NCI-H2171 treated with DMSO at 0.1 percent for 48 hours (cell line): ENCODE data around the gene GRIK4.

Source experiments
- DNase-seq: peaks from one replicate; lab custom pipeline; 2025; lab: John Stamatoyannopoulos, UW

Gene GRIK4

DNA sequence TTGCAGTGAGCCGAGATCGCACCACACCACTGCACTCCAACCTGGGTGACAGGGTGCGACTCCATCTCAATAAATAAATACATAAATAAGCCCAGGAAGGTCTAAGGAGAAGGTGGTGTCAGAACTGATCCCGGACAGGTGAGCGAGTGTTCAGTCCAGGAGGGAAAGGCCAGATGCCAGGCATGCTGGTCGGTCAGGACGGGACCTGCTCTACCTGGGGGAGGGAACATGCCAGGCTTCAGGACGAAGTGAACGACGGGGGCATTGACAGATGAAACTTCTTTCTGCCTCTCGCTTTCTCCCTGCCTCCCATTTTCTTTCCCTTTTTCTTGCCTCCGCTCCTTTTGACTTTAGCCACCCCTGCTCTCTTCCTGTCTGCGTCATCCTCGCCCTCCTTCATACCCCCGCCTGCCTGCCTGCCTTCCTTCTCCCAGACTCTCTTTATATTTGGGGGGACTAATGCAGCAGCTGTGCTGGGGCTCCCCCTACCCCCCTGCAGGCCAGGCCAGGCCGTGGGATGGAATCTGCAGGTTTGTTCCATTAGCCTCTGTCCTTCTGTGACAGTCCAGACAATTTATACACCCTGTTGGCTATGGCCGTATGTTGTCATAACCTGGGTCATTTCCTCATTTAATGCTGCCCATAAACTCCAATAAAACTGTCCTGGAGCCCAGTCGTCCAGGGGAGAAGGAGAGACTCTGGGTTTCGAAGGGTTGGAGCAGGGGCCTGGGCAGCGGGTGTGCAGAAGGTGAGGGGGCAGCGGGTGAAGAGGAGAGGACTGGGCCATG lies 303.2 kb downstream of the GRIK4 start:
- no peak for DNase-seq

GRCh38 chr11:120815319-120816100 lies 304.0 kb downstream of the GRIK4 start:
- no peak for DNase-seq

DNA sequence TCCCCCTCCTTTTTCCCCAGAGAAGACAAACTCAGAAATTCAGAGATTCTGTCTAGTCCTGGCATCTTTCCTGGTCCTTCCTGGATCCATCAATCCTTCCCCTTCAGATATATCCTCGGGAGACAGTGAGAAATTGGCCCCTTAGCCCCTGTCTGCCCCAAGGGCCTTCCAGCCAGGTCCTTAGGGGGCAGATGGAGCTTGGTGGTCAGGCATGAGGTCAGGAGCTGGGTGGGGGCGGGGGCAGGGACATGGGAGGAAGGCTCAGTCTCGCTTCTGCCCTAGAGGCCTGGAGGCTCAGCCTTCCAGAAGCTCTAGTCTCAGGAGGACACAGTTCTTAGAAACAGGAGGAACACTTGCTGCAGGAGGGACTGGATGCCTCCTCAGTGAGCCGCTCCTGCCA lies 304.6 kb downstream of the GRIK4 start:
- no peak for DNase-seq

GRCh38 chr11:120816711-120817110 lies 305.2 kb downstream of the GRIK4 start:
- no peak for DNase-seq

DNA sequence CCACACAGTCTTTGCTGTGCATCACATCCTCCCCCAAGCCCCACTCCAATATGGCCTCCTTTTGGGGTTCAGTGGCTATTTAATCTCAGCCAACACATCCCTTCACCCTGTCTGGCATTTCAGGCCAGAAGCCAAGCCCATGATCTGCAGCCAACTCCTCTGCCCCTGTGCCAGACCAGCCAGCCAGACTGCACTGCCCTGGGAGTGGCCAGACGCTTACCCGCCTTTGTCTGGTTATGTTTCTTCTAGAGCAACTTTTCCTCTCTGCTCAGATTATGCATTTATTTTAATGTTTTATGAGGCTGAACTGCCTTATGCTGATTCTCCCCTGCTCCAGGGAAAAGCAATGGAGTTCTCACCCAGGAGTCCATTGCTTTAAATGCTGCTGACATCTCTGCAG lies 305.6 kb downstream of the GRIK4 start:
- DNase-seq: no peak

GRCh38 chr11:120818097-120818496 lies 306.5 kb downstream of the GRIK4 start:
- no peak for DNase-seq

GRCh38 chr11:120819003-120819402 lies 307.5 kb downstream of the GRIK4 start:
- DNase-seq: no peak

GRCh38 chr11:120819437-120820365 lies 308.2 kb downstream of the GRIK4 start:
- DNase-seq: no peak

DNA sequence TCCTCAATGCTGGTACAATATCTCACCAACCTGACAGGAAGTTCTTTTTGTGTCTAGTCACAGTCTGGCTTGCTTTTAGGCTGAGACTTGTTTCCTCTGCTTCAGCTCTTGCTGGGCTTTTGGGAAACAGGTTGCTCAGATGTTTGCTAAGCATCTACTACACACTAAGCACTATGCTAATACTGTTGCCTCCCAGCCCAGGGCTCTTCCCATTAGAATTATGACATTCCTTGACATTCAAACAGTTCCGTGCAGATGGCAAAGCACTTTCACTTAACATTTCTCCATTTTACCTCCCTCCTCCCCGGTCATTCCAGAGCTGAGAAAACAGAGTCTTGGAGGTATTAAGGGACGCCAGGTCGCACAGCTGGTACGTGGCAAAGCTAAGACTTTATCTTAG lies 311.6 kb downstream of the GRIK4 start:
- no peak for DNase-seq

DNA sequence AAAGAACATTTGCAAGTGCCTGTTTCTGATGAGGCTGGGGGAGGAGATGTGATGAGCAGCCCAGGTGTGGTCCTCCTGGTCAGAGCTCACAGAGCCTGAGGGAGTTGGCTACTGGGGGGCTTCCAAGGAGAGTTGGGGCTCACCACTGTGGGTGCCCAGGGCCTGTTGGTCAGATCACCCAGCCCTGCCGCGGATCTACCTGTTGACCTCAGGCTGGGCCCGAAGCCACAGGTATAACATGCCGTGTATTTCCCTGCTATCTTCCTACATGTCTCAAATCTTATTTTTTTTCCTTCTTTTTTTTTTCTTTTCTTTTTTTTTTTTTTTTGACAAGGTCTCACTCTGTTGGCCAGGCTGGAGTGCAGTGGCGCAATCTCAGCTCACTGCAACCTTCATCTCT lies 312.7 kb downstream of the GRIK4 start:
- no peak for DNase-seq

GRCh38 chr11:120827198-120827597 lies 315.6 kb downstream of the GRIK4 start:
- DNase-seq: no peak

GRCh38 chr11:120827820-120828219 lies 316.3 kb downstream of the GRIK4 start:
- DNase-seq: no peak

- DNase-seq: no peak
Measured at GRCh38 chr11:120828847-120829246, 317.3 kb downstream of the GRIK4 start.

GRCh38 chr11:120830085-120830620 lies 318.6 kb downstream of the GRIK4 start:
- DNase-seq: no peak

GRCh38 chr11:120832481-120833238 lies 321.1 kb downstream of the GRIK4 start:
- no peak for DNase-seq

GRCh38 chr11:120834686-120835210 lies 323.2 kb downstream of the GRIK4 start:
- no peak for DNase-seq

DNA sequence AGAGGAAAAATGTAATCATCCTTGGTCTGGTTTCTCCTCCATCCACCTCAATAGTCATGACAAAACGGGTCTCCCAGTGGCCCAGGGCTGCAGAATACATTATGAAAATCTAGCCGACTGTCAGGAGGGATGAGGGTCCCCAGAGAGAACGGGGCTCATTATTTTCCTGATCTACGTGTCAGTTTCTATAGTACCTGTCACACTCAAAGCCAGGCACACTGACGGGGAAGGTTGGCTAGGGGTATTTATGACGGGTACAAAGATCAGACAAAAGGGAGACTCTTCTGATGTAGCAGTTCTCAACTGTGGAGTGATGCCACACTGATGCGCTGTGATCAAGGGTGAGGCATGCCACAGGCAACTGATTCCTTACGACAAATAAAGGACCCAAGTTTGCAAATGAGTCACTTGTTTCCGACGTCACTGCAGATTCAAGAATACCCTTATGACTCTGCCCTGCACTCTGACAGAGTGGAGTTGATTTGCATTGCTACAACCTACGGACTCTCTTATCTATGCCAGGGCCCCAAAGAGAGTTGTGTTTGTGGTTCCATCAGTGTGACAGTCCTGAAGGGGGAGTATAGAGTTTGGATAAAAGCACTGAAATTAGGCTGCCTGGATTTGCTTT lies 324.2 kb downstream of the GRIK4 start:
- no peak for DNase-seq

- no peak for DNase-seq
Measured at GRCh38 chr11:120837696-120838095, 326.1 kb downstream of the GRIK4 start.

DNA sequence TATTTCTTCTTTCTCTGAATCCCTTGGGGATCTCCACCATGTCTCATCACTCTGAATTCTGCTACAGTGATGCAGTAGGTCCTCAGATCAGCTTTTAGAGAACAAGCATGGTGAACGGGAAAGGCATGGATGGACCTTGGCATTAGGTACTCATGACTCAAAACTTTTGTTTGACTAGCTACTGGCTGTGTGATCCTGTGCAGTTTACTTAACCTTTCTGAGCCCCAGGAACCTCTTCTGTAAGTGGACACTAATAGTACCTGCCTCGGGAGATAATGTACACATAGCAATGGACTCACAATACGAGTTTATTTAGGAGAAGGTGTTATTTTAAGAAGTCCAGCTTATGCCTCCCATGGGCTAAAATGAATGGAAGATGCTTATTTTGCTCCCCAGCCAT lies 327.7 kb downstream of the GRIK4 start:
- DNase-seq: no peak

- no peak for DNase-seq
Measured at GRCh38 chr11:120839846-120840402, 328.4 kb downstream of the GRIK4 start.
